Measurements from ENCODE around the gene MKRN2. TPM values are rescaled to one million over a fixed set of nuclear protein-coding genes. Genes with fewer than 3 reads are reported as not detected.
"Not testable (repeated sequence)": the region's sequence is repeated elsewhere in the genome, so short reads cannot be mapped to it uniquely, and the experiment has no call there.

The MKRN2 gene
- total RNA-seq, 2 donors from 2014 or later, result 24.7 to 30.5 TPM

- Histone ChIP-seq H3K36me3 (no peaks in the 10 kb centered on the region), H3K27ac (no peak overlapping the region), H3K4me1 (peaks cover 0 to 59% of the 10 kb centered on the region in 2 donors), H3K4me3 (no peak overlapping the region), H3K27me3 (no peaks in the 10 kb centered on the region), H3K9me3 (no peaks in the 10 kb centered on the region)
- no peak for DNase-seq (ENCODE audit: low spot score)
- TF ChIP-seq CTCF (IDR thresholded peaks at IDR 0.05), result no peak
Measured at GRCh38 chr3:12624056-12624455, 67.2 kb downstream of the MKRN2 start.

GRCh38 chr3:12624964-12625363 lies 68.1 kb downstream of the MKRN2 start:
- H3K4me1 ChIP-seq, result peaks cover 0 to 68% of the 10 kb centered on the region in 2 donors
- H3K9me3 ChIP-seq, result not testable (repeated sequence)
- H3K27ac ChIP-seq, result peak overlapping the region in 1 of 2 donors; percentile 11

GRCh38 chr3:12627370-12627769 lies 70.5 kb downstream of the MKRN2 start:
- no peak for TF ChIP-seq CTCF (IDR thresholded peaks at IDR 0.05)
- H3K4me3 ChIP-seq, result no peak overlapping the region
- peaks cover 0 to 84% of the 10 kb centered on the region in 2 donors for H3K4me1 ChIP-seq
- H3K36me3 ChIP-seq, result no peaks in the 10 kb centered on the region
- no peaks in the 10 kb centered on the region for H3K9me3 ChIP-seq
- H3K27ac ChIP-seq, result peak overlapping the region; percentile 53 to 79
- H3K27me3 ChIP-seq, result no peaks in the 10 kb centered on the region
- no peak for DNase-seq (ENCODE audit: low spot score)

More at GRCh38 chr3:12624964-12625363, 68.1 kb downstream of the MKRN2 start:
- H3K27me3 ChIP-seq; DNase-seq (ENCODE audit: low spot score); H3K4me3 ChIP-seq; H3K36me3 ChIP-seq: not testable (repeated sequence)

- no peak for TF ChIP-seq CTCF (IDR thresholded peaks at IDR 0.05)
- Histone ChIP-seq H3K4me1 (peaks cover 0 to 76% of the 10 kb centered on the region in 2 donors), H3K4me3 (no peak overlapping the region), H3K36me3 (no peaks in the 10 kb centered on the region), H3K27ac (peak overlapping the region; percentile 53 to 79), H3K27me3 (no peaks in the 10 kb centered on the region), H3K9me3 (no peaks in the 10 kb centered on the region)
- no peak for DNase-seq (ENCODE audit: low spot score)
Measured at GRCh38 chr3:12628813-12629212, 71.9 kb downstream of the MKRN2 start.

GRCh38 chr3:12629560-12629959 lies 72.7 kb downstream of the MKRN2 start:
- DNase-seq (ENCODE audit: low spot score), result no peak
- H3K36me3 ChIP-seq, result no peaks in the 10 kb centered on the region
- H3K4me1 ChIP-seq, result peaks cover 0 to 72% of the 10 kb centered on the region in 2 donors
- no peaks in the 10 kb centered on the region for H3K27me3 ChIP-seq
- no peak for TF ChIP-seq CTCF (IDR thresholded peaks at IDR 0.05)
- peak overlapping the region; percentile 64 to 79 for H3K27ac ChIP-seq
- H3K4me3 ChIP-seq, result no peak overlapping the region
- no peaks in the 10 kb centered on the region for H3K9me3 ChIP-seq

- Histone ChIP-seq H3K4me1 (peaks cover 0 to 68% of the 10 kb centered on the region in 2 donors), H3K36me3 (no peaks in the 10 kb centered on the region), H3K27me3 (no peaks in the 10 kb centered on the region), H3K4me3 (no peak overlapping the region), H3K27ac (peak overlapping the region; percentile 64 to 79), H3K9me3 (no peaks in the 10 kb centered on the region)
- no peak for DNase-seq (ENCODE audit: low spot score)
- no peak for TF ChIP-seq CTCF (IDR thresholded peaks at IDR 0.05)
Measured at GRCh38 chr3:12630292-12630691, 73.4 kb downstream of the MKRN2 start.

- DNase-seq (ENCODE audit: low spot score); H3K36me3 ChIP-seq; H3K4me3 ChIP-seq; H3K9me3 ChIP-seq; H3K27me3 ChIP-seq: not testable (repeated sequence)
- H3K27ac ChIP-seq, result peak overlapping the region; percentile 64 to 79
- peaks cover 0 to 62% of the 10 kb centered on the region in 2 donors for H3K4me1 ChIP-seq
Measured at GRCh38 chr3:12630843-12631242, 74.0 kb downstream of the MKRN2 start.

Measured in right atrium auricular region (tissue), 2 donors.